Measurements from ENCODE around the gene CAD. TPM values are rescaled to one million over a fixed set of nuclear protein-coding genes. Genes with fewer than 3 reads are reported as not detected.

Gene CAD
- total RNA-seq, 4 donors from 2014 or later: 21.2 to 42.9 (median 36.7) TPM

DNA sequence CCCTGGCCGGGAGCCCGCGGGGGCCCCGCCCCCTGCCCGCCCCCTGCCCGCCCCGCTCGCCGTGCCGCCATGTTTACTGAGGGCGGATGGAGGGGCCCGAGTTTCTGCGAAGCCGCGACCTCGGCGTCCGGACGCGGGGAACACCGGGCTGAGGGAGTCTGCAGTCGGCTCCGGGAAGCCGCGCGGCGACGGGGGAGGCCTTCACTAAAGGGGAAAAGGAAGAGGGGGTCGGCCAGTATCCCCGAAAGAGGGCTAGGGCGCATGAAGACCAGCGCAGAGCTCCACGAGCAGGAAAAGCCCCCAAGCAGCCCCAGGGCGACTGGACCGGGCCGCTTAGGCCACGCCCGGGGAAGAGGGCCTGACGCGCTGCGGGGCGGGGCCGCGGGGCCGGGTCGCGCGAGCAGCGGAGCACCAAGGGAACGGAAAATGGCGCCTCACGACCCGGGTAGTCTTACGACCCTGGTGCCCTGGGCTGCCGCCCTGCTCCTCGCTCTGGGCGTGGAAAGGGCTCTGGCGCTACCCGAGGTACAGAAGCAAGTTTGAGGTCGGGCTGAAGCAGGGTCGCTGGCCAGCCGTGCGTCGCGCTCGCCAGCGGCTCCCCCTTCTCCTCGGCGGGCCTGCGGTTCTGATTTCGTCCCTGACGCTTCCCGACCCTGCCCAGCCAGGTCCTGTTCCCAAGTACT is 5.1 kb upstream of the CAD start, which contains the start of the genes ATRAID and SLC5A6:
Gene ATRAID, plus strand, starts transcription at position 99 of the 683 bp plus-strand sequence. Its CDS starts 328 bp downstream, at position 427.
Gene SLC5A6, minus strand, starts transcription at position 326 of the 683 bp plus-strand sequence. CDS start 4,618 bp downstream, outside the sequence.
- peak within 1 kb of the TSS; percentile 95 to 98 (median 96) for H3K27ac ChIP-seq
- TF ChIP-seq, protein P1, sequence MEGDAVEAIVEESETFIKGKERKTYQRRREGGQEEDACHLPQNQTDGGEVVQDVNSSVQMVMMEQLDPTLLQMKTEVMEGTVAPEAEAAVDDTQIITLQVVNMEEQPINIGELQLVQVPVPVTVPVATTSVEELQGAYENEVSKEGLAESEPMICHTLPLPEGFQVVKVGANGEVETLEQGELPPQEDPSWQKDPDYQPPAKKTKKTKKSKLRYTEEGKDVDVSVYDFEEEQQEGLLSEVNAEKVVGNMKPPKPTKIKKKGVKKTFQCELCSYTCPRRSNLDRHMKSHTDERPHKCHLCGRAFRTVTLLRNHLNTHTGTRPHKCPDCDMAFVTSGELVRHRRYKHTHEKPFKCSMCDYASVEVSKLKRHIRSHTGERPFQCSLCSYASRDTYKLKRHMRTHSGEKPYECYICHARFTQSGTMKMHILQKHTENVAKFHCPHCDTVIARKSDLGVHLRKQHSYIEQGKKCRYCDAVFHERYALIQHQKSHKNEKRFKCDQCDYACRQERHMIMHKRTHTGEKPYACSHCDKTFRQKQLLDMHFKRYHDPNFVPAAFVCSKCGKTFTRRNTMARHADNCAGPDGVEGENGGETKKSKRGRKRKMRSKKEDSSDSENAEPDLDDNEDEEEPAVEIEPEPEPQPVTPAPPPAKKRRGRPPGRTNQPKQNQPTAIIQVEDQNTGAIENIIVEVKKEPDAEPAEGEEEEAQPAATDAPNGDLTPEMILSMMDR (IDR thresholded peaks at IDR 0.05): no peak
- TF ChIP-seq POLR2A (IDR thresholded peaks at IDR 0.05): peak; percentile 87 to 93
- no peaks in the 10 kb centered on the region for H3K9me3 ChIP-seq
- H3K4me3 ChIP-seq: peak within 1 kb of the TSS; percentile 63 to 88 (median 82)
- peaks cover 0 to 13% (median 0%) of the 10 kb centered on the region in 3 donors for H3K36me3 ChIP-seq
- H3K4me1 ChIP-seq: peaks cover 0 to 24% (median 6%) of the 10 kb centered on the region in 4 donors
- no peaks in the 10 kb centered on the region for H3K27me3 ChIP-seq
- DNase-seq: peak; percentile 81 to 94 (median 94)

DNA sequence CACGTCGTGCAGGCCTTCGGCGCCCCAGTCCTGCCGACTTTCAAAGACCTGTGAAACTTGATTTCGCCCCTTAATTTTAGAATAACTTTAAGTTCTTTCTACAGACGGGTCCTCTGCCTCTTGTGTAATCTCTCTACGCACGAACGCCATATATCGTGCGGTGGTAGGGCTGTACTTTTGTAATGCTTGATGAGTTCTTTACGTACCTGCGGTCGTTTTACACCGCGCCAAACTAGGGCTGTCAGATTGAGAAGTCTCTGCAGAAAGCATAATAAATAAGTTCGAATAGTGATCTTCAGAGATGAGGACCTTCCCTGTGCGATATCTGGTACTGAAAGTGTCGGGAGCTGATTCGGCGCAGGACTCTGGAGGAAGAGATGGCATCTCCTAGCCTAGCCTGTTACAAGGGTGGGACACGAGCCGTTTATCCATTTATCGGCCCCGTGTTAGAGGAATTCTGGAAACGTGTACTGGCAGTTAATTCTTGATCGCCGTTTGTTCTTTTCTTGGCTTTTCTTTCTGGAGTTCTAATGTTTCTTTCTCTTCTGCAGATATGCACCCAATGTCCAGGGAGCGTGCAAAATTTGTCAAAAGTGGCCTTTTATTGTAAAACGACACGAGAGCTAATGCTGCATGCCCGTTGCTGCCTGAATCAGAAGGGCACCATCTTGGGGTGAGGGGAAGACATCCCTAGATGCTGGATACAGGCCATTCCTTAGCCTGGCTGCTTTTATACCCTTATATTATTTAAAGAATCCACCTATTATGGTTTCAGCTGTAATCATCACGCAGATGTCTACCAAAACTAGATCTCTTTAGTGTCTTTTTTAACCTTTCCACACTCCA is 4.3 kb upstream of the CAD start:
- DNase-seq: peak in 1 of 3 donors; percentile 37

DNA sequence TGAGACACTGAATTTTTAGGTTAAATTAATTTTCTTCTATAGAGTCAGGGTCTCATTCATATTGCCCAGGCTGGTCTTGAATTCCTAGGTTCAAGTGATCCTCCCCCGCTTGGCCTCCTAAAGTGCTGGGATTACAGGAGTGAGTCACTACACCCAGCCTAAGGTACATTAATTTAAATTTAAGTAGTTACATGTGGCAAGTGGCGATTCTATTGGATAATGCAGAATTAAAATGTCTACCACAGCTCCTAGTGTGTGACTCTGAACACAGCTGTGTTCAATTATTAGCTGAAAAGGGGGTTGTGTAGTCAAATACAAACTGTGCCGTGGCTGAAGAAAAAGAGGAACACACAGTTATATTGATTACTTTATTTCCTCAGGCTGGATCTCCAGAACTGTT is 2.2 kb upstream of the CAD start:
- DNase-seq: no peak
- no peak overlapping the region for H3K27ac ChIP-seq
- TF ChIP-seq, protein P1 (IDR thresholded peaks at IDR 0.05): no peak
- TF ChIP-seq POLR2A (IDR thresholded peaks at IDR 0.05): no peak
- H3K9me3 ChIP-seq: no peaks in the 10 kb centered on the region
- H3K27me3 ChIP-seq: no peaks in the 10 kb centered on the region
- H3K4me1 ChIP-seq: peaks cover 0 to 37% (median 12%) of the 10 kb centered on the region in 4 donors
- H3K36me3 ChIP-seq: no peaks in the 10 kb centered on the region
- no peak overlapping the region for H3K4me3 ChIP-seq

More for the DNA sequence above, 4.3 kb upstream of the CAD start:
- TF ChIP-seq, protein P1 (IDR thresholded peaks at IDR 0.05): no peak
- no peak for TF ChIP-seq POLR2A (IDR thresholded peaks at IDR 0.05)
- peaks cover 0 to 28% (median 7%) of the 10 kb centered on the region in 4 donors for H3K4me1 ChIP-seq
- H3K27ac ChIP-seq: peak overlapping the region; percentile 95 to 98 (median 96)
- no peaks in the 10 kb centered on the region for H3K27me3 ChIP-seq
- H3K9me3 ChIP-seq: no peaks in the 10 kb centered on the region
- peaks cover 0 to 5% (median 0%) of the 10 kb centered on the region in 3 donors for H3K36me3 ChIP-seq
- H3K4me3 ChIP-seq: peak overlapping the region; percentile 63 to 88 (median 82)

DNA sequence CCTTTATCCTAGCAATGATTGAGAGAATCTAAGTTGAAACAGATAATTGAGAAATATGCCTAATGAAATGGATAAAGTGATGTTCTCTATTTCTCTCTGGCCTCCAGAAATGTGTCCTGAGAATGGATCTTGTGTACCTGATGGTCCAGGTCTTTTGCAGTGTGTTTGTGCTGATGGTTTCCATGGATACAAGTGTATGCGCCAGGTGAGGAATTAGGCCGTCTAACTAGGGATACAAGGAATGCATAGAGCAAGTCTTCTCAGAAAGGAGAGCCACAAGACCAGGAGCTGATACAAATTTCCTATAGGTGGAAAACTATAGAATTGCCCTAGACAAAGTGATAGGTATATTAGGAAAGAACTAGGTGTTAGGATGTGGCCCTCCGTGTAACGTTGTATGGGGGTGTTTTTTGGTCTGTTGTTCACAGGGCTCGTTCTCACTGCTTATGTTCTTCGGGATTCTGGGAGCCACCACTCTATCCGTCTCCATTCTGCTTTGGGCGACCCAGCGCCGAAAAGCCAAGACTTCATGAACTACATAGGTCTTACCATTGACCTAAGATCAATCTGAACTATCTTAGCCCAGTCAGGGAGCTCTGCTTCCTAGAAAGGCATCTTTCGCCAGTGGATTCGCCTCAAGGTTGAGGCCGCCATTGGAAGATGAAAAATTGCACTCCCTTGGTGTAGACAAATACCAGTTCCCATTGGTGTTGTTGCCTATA is 592 bp upstream of the CAD start:
- peak overlapping the region; percentile 63 to 76 (median 64) for H3K4me3 ChIP-seq
- peak overlapping the region; percentile 48 to 83 (median 54) for H3K27ac ChIP-seq
- peaks cover 0 to 28% (median 11%) of the 10 kb centered on the region in 4 donors for H3K4me1 ChIP-seq
- no peak for TF ChIP-seq POLR2A (IDR thresholded peaks at IDR 0.05)
- TF ChIP-seq, protein P1 (IDR thresholded peaks at IDR 0.05): no peak
- no peaks in the 10 kb centered on the region for H3K9me3 ChIP-seq
- H3K27me3 ChIP-seq: no peaks in the 10 kb centered on the region
- peaks cover 0 to 7% (median 0%) of the 10 kb centered on the region in 3 donors for H3K36me3 ChIP-seq
- no peak for DNase-seq

DNA sequence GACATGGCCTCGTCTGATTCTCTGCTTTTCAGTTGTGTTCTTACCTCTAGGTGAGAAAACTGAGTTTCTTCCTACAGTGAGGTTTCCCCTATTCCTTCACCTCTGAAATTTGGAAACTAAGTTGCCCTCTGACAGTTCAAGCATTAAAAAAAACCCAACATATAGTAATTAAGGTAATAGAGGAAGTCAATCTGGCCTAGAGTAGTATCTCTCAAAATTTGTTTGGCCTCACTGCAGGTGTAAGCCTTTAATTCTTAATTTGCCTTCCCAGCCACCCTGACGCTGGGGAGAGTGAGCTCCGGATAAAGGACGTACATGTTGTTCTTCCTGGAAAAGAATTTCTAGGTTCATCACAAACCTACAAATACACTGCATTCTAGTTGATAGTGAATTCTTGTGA is 1.4 kb downstream of the CAD start:
- Histone ChIP-seq H3K27ac (no peak overlapping the region), H3K27me3 (no peaks in the 10 kb centered on the region), H3K4me3 (no peak overlapping the region), H3K36me3 (peaks cover 0 to 26% (median 0%) of the 10 kb centered on the region in 3 donors), H3K4me1 (peaks cover 0 to 20% (median 6%) of the 10 kb centered on the region in 4 donors), H3K9me3 (no peaks in the 10 kb centered on the region)
- TF ChIP-seq, protein P1 (IDR thresholded peaks at IDR 0.05): no peak
- TF ChIP-seq POLR2A (IDR thresholded peaks at IDR 0.05): no peak
- no peak for DNase-seq

Data from Peyer's patch (tissue), 4 donors.